Measurements from ENCODE around the gene EML6. TPM values are rescaled to one million over a fixed set of nuclear protein-coding genes. Genes with fewer than 3 reads are reported as not detected.

EML6 gene
- total and polyA plus RNA-seq, 2 experiments from 2014 or later, result 2.7 to 6.2 TPM

DNA sequence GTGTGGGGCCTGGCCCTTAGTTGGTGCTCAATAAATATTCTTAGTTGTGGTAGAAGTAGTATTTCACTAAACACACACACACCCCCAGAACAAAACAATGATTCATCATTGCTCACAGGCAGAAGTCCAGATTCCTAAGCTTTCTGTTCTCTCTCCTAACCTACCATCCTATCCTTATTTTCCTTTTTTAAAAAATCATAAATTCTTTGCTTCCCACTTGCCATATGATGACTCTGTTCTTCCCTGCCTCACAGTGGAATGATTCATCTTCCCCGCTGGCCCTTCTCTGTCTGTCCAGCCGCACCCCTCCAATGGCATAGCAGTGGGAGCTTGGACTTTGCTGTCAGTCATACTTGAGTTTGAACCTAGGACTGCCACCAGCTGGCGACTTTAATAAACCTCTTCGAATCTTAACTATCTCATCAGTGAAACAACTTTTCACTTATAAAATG is 5.2 kb downstream of the EML6 start:
- Histone ChIP-seq H3K4me3 (no peak overlapping the region), H3K36me3 (ENCODE audit: insufficient read depth) (no peaks in the 10 kb centered on the region; the same call in 1 of the 2 replicates), H3K9me2 (ENCODE audit: insufficient read depth) (no peaks in the 10 kb centered on the region), H3K79me2 (replicated peaks; ENCODE audit: insufficient read depth) (no peaks in the 10 kb centered on the region), H4K20me1 (replicated peaks; ENCODE audit: insufficient read depth) (no peaks in the 10 kb centered on the region; the same call in 1 of the 2 replicates), H2AFZ (no peak overlapping the region), H3K4me2 (no peak overlapping the region), H3K27ac (ENCODE audit: low read depth) (no peak overlapping the region), H3K4me1 (ENCODE audit: insufficient read depth) (no peaks in the 10 kb centered on the region; the same call in 1 of the 2 replicates), H3F3A (replicated peaks; ENCODE audit: low read depth) (peaks cover 3% of the 10 kb centered on the region; the same call in 1 of the 2 replicates), H3K27me3 (ENCODE audit: insufficient read depth) (peaks cover 41% of the 10 kb centered on the region)
- no peak for DNase-seq (ENCODE audit: low spot score)
- H3K4me3 Mint-ChIP-seq, result no peak overlapping the region
- no peak for ATAC-seq
- H3K4me1 Mint-ChIP-seq, result peaks cover 4% of the 10 kb centered on the region
- H3K36me3 Mint-ChIP-seq (ENCODE audit: low read depth), result no peaks in the 10 kb centered on the region; the same call in 2 of the 3 replicates
- H3K9me3 Mint-ChIP-seq, result no peaks in the 10 kb centered on the region; the same call in 2 of the 3 replicates
- H3K27ac Mint-ChIP-seq, result no peak overlapping the region
- TF ChIP-seq ZNF331 (CRISPR knock-in tag; IDR thresholded peaks at IDR 0.05; ENCODE audit: low read depth) (no peak), CREB1 (CRISPR knock-in tag; IDR thresholded peaks at IDR 0.05; ENCODE audit: low read depth) (no peak), ZNF462 (CRISPR knock-in tag; IDR thresholded peaks at IDR 0.05) (no peak), CTCF (conservative IDR thresholded peaks at IDR 0.05; ENCODE audit: low read depth in 2 of 2) (no peak), EZH2phosphoT487 (IDR thresholded peaks at IDR 0.05; ENCODE audit: unreplicated experiment) (no peak), EZH2 (IDR thresholded peaks at IDR 0.05; ENCODE audit: low read depth, unreplicated experiment) (no peak), ETS1 (IDR thresholded peaks at IDR 0.05) (no peak), JUNB (IDR thresholded peaks at IDR 0.05; ENCODE audit: unreplicated experiment) (no peak), STAT1 (IDR thresholded peaks at IDR 0.05; ENCODE audit: unreplicated experiment) (no peak), REST (IDR thresholded peaks at IDR 0.05; ENCODE audit: unreplicated experiment) (no peak)
- peaks cover 32% of the 10 kb centered on the region for H3K27me3 Mint-ChIP-seq (ENCODE audit: insufficient read depth, low read depth, poor library complexity)

Measured in GM23338 (cell line).